ENCODE data around the gene MYADML2. TPM values are rescaled to one million over a fixed set of nuclear protein-coding genes. Genes with fewer than 3 reads are reported as not detected.

The MYADML2 gene
- total and polyA plus RNA-seq, 2 experiments from 2014 or later: 0.70 to 1.7 TPM

GRCh38 chr17:81932333-81932983 is 14.6 kb downstream of the MYADML2 start:
- Histone ChIP-seq H3K4me1 (ENCODE audit: insufficient read depth) (no peaks in the 10 kb centered on the region; the same call in 1 of the 2 replicates), H3K36me3 (ENCODE audit: insufficient read depth) (no peaks in the 10 kb centered on the region), H3K4me2 (no peak overlapping the region), H3F3A (replicated peaks; ENCODE audit: low read depth) (peaks cover 10% of the 10 kb centered on the region), H3K27me3 (ENCODE audit: insufficient read depth) (peaks cover 10% of the 10 kb centered on the region; the same call in 1 of the 2 replicates), H4K20me1 (replicated peaks; ENCODE audit: insufficient read depth) (no peaks in the 10 kb centered on the region; the same call in 1 of the 2 replicates), H3K27ac (ENCODE audit: low read depth) (no peak overlapping the region), H3K4me3 (no peak overlapping the region), H3K79me2 (replicated peaks; ENCODE audit: insufficient read depth) (peaks cover 12% of the 10 kb centered on the region; the same call in 1 of the 2 replicates), H2AFZ (no peak overlapping the region), H3K9me2 (ENCODE audit: insufficient read depth) (no peaks in the 10 kb centered on the region)
- H3K9me3 Mint-ChIP-seq: no peaks in the 10 kb centered on the region
- peaks cover 35% of the 10 kb centered on the region for H3K36me3 Mint-ChIP-seq (ENCODE audit: low read depth)
- ATAC-seq: no peak
- no peak overlapping the region for H3K27ac Mint-ChIP-seq
- DNase-seq (ENCODE audit: low spot score): no peak
- TF ChIP-seq ETS1 (IDR thresholded peaks at IDR 0.05) (no peak), STAT1 (IDR thresholded peaks at IDR 0.05; ENCODE audit: unreplicated experiment) (no peak), CREB1 (CRISPR knock-in tag; IDR thresholded peaks at IDR 0.05; ENCODE audit: low read depth) (no peak), JUNB (IDR thresholded peaks at IDR 0.05; ENCODE audit: unreplicated experiment) (no peak), EZH2phosphoT487 (IDR thresholded peaks at IDR 0.05; ENCODE audit: unreplicated experiment) (no peak), NANOG (IDR thresholded peaks at IDR 0.05; ENCODE audit: borderline replicate concordance) (no peak), POLR2AphosphoS5 (IDR thresholded peaks at IDR 0.05; ENCODE audit: low read depth) (no peak), ZNF114 (CRISPR knock-in tag; IDR thresholded peaks at IDR 0.05) (no peak), EZH2 (IDR thresholded peaks at IDR 0.05; ENCODE audit: low read depth, unreplicated experiment) (no peak), ZNF462 (CRISPR knock-in tag; IDR thresholded peaks at IDR 0.05) (no peak), REST (IDR thresholded peaks at IDR 0.05; ENCODE audit: unreplicated experiment) (no peak), CTCF (conservative IDR thresholded peaks at IDR 0.05; ENCODE audit: low read depth in 2 of 2) (no peak), ZNF331 (CRISPR knock-in tag; IDR thresholded peaks at IDR 0.05; ENCODE audit: low read depth) (no peak)
- peaks cover 25% of the 10 kb centered on the region for H3K27me3 Mint-ChIP-seq (ENCODE audit: insufficient read depth, low read depth, poor library complexity)
- no peak overlapping the region; the same call in 2 of the 3 replicates for H3K4me3 Mint-ChIP-seq
- peaks cover 11% of the 10 kb centered on the region for H3K4me1 Mint-ChIP-seq

Data from GM23338 (cell line).